ENCODE data around the gene CFAP43.

GRCh38 chr10:104193787-104194186, 38.4 kb downstream of the CFAP43 start:
- TF ChIP-seq POLR2AphosphoS5 (IDR thresholded peaks at IDR 0.05; ENCODE audit: borderline replicate concordance, low read depth, low read length): no peak
- TF ChIP-seq EZH2 (IDR thresholded peaks at IDR 0.05): no peak
- no peak for TF ChIP-seq FOXP2 (optimal IDR thresholded peaks at IDR 0.05; ENCODE audit: control extremely low read depth, extremely low read length, insufficient read depth)
